IPS-15b (cell line): ENCODE measurements around the gene ZNF689.
"Not testable (repeated sequence)": the region's sequence is repeated elsewhere in the genome, so short reads cannot be mapped to it uniquely, and the experiment has no call there.

Experiments used
- H3K27me3 ChIP-seq: one replicate; pipeline ENCODE4 v1.6.1; 2013; ENCODE audit warnings: low read length; ENCODE audit not compliant: control insufficient read depth, insufficient read depth
- H3K36me3 ChIP-seq: one replicate; pipeline ENCODE4 v1.6.1; 2013; ENCODE audit warnings: low read length; ENCODE audit not compliant: control insufficient read depth, insufficient read depth
- H3K4me1 ChIP-seq: one replicate; pipeline ENCODE4 v1.6.1; 2013; ENCODE audit warnings: mild to moderate bottlenecking, low read length; ENCODE audit not compliant: control insufficient read depth, insufficient read depth
- H3K4me3 ChIP-seq: one replicate; pipeline ENCODE4 v1.5.1; 2013; ENCODE audit warnings: low read depth, low read length
- H3K9ac ChIP-seq: one replicate; pipeline ENCODE4 v1.6.1; 2013; ENCODE audit warnings: low read depth, mild to moderate bottlenecking, low read length
- H3K9me3 ChIP-seq: one replicate; pipeline ENCODE4 v1.6.1; 2013; ENCODE audit warnings: mild to moderate bottlenecking, low read length; ENCODE audit not compliant: control insufficient read depth, insufficient read depth

The ZNF689 gene

DNA sequence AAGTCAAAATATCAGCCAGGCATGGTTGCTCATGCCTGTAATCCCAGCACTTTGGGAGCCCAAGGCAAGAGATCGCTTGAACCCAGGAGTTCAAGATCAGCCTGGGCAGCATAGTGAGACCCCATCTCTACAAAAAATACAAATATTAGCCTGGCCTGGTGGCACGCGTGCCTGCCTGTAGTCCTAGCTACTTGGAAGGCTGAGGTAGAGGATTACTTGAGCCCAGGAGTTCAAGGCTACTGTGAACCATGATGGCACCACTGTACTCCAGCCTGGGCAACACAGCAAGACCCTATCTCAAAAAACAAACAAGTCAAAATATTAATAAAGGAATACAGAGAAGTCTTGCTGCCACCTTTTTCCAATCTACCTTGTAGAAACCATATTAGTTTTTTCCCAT is 4.2 kb downstream of the ZNF689 start:
- Histone ChIP-seq H3K9me3 (no peaks in the 10 kb centered on the region), H3K4me1 (no peaks in the 10 kb centered on the region), H3K4me3 (no peak overlapping the region), H3K27me3 (no peaks in the 10 kb centered on the region), H3K9ac (no peak overlapping the region), H3K36me3 (peaks cover 22% of the 10 kb centered on the region)

DNA sequence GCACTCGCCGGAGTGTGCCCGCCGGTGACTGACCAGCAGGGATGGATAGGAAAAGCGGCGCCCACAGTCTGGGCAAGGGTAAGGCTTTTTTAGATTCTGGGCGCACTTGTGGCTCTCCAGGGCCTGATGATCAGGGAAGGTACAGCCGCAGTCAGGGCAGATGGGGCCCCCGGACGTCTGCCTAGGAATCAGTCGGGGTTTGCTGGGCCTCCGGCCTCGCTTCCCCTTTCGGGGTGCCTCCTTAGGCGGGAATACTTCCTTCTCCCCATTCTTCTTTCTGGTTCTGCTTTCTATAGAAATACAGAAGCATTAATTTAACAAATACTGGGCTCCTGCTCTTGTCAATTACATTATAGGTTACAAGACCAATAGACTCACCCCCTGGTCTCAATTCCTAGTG is 5.0 kb downstream of the ZNF689 start:
- H3K9me3 ChIP-seq, result no peaks in the 10 kb centered on the region
- no peaks in the 10 kb centered on the region for H3K27me3 ChIP-seq
- no peaks in the 10 kb centered on the region for H3K4me1 ChIP-seq
- no peak overlapping the region for H3K9ac ChIP-seq
- no peak overlapping the region for H3K4me3 ChIP-seq
- H3K36me3 ChIP-seq, result peaks cover 22% of the 10 kb centered on the region

DNA sequence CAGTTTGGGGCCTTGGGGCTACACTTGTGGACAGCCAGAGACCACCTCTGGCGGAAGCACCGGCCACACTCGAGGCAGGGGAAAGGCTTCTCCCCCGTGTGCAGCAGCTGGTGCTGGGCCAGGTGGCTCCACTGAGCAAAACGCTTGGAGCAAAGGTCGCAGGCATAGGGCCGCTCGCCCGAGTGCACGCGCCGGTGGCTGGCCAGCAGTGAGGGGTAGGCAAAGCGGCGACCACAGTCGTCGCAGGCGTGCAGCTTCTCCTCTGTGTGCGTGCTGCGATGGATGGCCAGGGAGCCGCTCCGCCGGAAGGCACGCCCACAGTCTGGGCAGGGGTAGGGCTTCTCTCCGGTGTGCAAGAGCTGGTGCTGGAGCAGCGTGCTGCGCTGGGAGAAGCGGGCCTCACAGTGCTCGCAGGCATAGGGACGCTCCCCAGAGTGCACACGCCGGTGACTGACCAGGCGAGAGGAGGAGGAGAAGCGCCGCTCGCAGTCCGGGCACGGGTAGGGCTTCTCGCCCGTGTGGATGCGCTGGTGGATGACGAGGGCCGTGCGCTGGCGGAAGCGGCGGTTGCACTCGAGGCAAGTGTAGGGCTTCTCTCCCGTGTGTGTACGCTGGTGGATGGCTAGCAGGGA is 5.8 kb downstream of the ZNF689 start:
- H3K36me3 ChIP-seq, result peaks cover 22% of the 10 kb centered on the region

DNA sequence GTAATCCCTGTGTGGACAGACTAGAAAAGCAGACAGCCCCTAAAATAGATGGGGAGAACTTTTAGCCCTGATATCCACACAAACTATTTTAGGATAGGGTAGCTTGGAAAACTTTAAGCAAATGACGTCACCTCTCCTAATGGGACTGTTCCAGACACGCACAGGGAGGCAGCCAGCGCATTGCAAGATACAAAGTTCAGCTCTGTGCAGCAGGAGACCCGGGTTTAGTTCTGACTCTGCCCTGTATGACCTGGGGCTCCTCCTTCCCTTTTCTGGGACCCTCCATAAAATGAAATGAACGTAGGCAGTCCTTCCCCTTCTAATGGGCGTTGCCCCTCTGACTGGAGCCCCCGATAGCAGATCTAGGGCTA is 6.3 kb downstream of the ZNF689 start:
- Histone ChIP-seq H3K4me3 (no peak overlapping the region), H3K36me3 (peaks cover 21% of the 10 kb centered on the region), H3K27me3 (no peaks in the 10 kb centered on the region), H3K9ac (no peak overlapping the region), H3K4me1 (no peaks in the 10 kb centered on the region), H3K9me3 (no peaks in the 10 kb centered on the region)

More for the DNA sequence above, 5.8 kb downstream of the ZNF689 start:
- no peak overlapping the region for H3K4me3 ChIP-seq
- H3K27me3 ChIP-seq, result no peaks in the 10 kb centered on the region
- H3K9ac ChIP-seq, result no peak overlapping the region
- no peaks in the 10 kb centered on the region for H3K9me3 ChIP-seq
- H3K4me1 ChIP-seq, result no peaks in the 10 kb centered on the region

DNA sequence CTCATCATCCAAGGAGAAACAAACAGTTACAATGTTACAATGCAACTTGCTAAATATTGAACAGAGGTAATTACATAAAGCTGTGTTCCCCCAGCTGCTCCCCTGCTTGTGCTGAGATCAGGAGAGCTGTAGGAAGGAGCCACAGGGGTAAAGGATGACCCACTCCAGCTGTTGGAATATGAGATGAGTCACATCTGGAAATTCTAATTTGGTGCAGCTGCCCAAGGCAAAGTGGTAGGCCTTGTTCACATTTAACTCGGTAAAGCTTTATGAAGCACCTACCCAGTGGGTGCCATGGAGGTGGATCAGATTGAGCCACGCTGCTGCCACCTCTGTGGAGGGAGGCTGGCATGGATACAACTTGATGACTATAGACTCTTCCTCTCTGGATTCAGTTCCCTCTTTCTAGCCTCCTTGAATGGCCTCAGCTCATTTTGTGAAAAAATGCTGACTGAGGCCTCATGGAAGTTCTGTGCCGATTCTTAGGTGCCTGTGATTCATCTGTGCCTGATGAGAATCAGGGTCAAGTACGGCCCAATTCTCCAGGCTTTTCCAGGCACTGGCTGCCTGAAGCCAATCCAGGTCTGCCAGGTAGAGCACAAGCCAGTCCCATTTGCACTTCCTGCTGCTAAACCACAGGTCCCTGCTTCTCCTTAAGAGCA is 7.4 kb downstream of the ZNF689 start:
- no peaks in the 10 kb centered on the region for H3K27me3 ChIP-seq
- no peaks in the 10 kb centered on the region for H3K4me1 ChIP-seq
- no peaks in the 10 kb centered on the region for H3K9me3 ChIP-seq
- no peak overlapping the region for H3K9ac ChIP-seq
- H3K36me3 ChIP-seq, result peaks cover 20% of the 10 kb centered on the region
- no peak overlapping the region for H3K4me3 ChIP-seq

DNA sequence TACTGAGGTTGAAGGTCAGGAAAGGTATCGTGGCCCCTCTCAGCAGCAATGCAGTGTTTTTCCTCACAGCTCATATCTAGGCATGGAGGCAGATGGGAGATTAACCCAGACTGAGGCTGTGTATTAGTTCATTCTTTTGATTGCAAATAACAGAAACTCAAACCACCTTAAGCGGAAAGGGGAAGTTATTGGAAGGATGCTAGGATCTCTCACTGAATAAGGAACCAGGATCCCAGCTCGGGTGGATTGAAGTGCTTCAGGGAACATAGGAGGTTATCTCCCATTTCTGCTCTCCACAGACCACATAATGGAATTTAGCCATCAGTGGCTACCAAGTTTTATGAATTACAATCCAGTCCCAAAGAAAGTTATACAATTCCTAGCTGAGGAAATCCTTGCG is 8.2 kb downstream of the ZNF689 start:
- Histone ChIP-seq H3K4me3 (no peak overlapping the region), H3K36me3 (peaks cover 20% of the 10 kb centered on the region), H3K4me1 (no peaks in the 10 kb centered on the region), H3K9me3 (no peaks in the 10 kb centered on the region), H3K9ac (no peak overlapping the region), H3K27me3 (no peaks in the 10 kb centered on the region)

DNA sequence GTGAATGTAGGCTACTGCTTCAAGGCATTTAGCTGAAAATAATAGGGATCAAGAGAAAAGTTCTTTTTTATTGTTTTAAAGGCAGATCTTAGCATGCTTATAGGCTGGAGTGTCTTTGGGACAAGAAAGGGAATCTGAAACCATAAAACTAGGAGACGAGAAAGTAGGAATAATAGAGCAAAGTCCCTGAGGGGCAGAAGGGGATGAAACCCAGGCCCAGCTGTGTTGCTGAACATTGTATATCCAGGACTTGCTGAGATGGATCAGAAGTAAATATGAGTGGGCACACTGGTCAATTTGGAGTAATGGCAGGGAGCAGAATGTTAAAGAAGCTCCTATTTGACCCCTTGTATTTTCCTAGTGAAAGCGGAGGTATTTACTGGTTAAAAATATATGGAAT is 9.3 kb downstream of the ZNF689 start:
- no peak overlapping the region for H3K9ac ChIP-seq
- no peaks in the 10 kb centered on the region for H3K9me3 ChIP-seq
- H3K36me3 ChIP-seq, result peaks cover 20% of the 10 kb centered on the region
- no peaks in the 10 kb centered on the region for H3K27me3 ChIP-seq
- H3K4me3 ChIP-seq, result no peak overlapping the region
- H3K4me1 ChIP-seq, result no peaks in the 10 kb centered on the region

DNA sequence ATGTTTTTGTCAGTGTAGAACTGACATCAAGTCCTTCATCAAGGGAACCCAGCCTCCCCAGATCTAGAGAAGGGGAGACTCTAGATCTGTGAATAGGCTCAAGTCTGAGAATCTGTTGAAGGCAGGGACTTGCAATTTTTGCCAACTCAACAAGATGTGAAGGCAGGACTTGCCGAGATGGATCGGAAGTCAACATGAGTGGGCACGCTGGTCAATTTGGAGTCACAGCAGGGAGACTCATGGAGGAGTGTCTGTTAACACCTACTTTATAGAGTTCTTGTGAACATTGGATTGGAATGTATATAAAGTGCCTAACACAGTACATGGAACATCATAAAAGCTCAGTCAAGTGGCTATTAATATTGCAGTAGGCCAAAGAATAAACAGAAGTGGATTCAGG is 10.0 kb downstream of the ZNF689 start:
- peaks cover 16% of the 10 kb centered on the region for H3K36me3 ChIP-seq
- no peak overlapping the region for H3K9ac ChIP-seq
- no peaks in the 10 kb centered on the region for H3K27me3 ChIP-seq
- H3K4me1 ChIP-seq, result no peaks in the 10 kb centered on the region
- H3K4me3 ChIP-seq, result no peak overlapping the region
- no peaks in the 10 kb centered on the region for H3K9me3 ChIP-seq

DNA sequence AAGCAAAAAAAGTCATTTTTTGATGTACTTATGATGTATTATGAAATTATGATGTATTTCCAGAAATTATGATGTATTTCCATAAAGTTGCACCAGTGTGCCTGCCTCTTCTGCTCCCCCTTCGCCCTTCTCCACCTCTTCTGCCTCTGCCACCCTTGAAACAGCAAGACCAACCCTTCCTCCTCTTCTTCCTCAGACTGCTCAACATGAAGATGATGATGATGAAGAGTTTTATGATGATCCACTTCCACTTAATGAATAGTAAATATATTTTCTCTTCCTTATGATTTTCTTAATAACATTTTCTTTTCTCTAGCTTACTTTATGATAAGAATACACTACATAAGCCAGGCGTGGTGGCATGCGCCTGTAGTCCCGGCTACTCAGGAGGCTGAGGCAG is 17.3 kb downstream of the ZNF689 start:
- no peaks in the 10 kb centered on the region for H3K36me3 ChIP-seq
- H3K27me3 ChIP-seq, result no peaks in the 10 kb centered on the region
- no peaks in the 10 kb centered on the region for H3K9me3 ChIP-seq
- no peaks in the 10 kb centered on the region for H3K4me1 ChIP-seq
- H3K9ac ChIP-seq, result no peak overlapping the region
- H3K4me3 ChIP-seq, result no peak overlapping the region

DNA sequence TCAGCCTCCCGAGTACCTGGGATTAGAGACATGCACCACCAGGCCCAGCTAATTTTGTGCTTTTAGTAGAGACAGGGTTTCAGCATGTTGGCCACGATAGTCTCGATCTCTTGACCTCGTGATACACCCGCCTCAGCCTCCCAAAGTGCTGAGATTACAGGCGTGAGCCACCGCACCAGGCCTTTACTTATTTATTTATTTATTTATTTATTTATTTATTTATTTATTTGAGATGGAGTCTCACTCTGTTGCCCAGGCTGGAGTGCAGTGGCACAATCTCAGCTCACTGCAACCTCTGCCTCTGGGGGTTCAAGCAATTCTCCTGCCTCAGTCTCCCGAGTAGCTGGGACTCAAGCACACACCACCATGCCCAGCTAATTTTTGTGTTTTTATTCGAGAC is 19.3 kb downstream of the ZNF689 start:
- not testable (repeated sequence) for H3K36me3 ChIP-seq, H3K4me3 ChIP-seq, H3K9me3 ChIP-seq, H3K9ac ChIP-seq, H3K4me1 ChIP-seq, H3K27me3 ChIP-seq

DNA sequence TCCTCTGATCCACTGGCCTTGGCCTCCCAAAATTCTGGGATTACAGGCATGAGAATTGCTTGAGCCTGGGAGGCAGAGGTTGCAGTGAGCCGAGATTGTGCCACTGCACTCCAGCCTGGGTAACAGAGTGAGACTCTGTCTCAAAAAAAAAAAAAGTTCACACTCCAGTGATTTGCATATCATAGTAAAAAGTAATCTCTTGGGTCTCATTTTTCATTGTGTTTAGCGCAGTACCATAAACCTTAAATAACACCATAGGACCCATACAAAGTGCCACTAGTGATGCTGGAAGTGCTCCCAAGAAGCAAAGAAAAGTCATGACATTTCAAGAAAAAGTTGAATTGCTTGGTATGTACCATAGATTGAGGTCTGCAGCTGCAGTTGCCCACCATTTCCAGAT is 20.6 kb downstream of the ZNF689 start:
- H3K36me3 ChIP-seq, H3K9me3 ChIP-seq, H3K4me3 ChIP-seq, H3K4me1 ChIP-seq, H3K27me3 ChIP-seq, H3K9ac ChIP-seq: not testable (repeated sequence)

DNA sequence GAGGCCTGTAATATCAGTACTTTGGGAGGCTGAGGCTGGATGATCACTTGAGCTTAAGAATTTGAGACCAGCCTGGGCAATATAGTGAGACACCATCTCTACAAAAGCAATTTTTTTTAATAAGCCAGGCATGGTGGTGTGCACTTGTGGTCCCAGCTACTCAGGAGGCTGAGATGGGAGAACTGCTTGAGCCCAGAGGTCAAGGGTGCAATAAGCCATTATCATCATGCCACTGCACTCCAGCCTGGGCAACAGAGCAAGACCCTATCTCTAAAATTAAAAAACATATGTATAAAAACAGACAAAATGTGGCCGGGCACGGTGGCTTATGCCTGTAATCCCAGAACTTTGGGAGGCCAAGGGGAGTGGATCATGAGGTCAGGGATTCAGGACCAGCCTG is 21.5 kb downstream of the ZNF689 start:
- no peaks in the 10 kb centered on the region for H3K4me1 ChIP-seq
- no peak overlapping the region for H3K4me3 ChIP-seq
- no peaks in the 10 kb centered on the region for H3K9me3 ChIP-seq
- H3K9ac ChIP-seq, result no peak overlapping the region
- no peaks in the 10 kb centered on the region for H3K36me3 ChIP-seq
- H3K27me3 ChIP-seq, result no peaks in the 10 kb centered on the region
